Smooth muscle cell (in vitro differentiated cells): Measurements from ENCODE around the gene GLE1. TPM values are rescaled to one million over a fixed set of nuclear protein-coding genes. Genes with fewer than 3 reads are reported as not detected.
"Not testable (repeated sequence)": the region's sequence is repeated elsewhere in the genome, so short reads cannot be mapped to it uniquely, and the experiment has no call there.

Source experiments
- DNase-seq: peaks from one replicate; lab custom pipeline; 2025; ENCODE audit not compliant: unreplicated experiment; lab: John Stamatoyannopoulos, UW
- H2AFZ ChIP-seq: fragments of 200-600 bp; sonication (generic); 2 replicates; pipeline ENCODE4 v1.6.0; 2016; ENCODE audit warnings: antibody characterized with exemption, low read depth, mild to moderate bottlenecking
- H3F3A ChIP-seq: fragments of 200-600 bp; sonication (generic); 2 replicates; pipeline ENCODE4 v1.6.0; 2017; ENCODE audit warnings: antibody characterized with exemption, low read depth
- H3K27ac ChIP-seq: fragments of 200-600 bp; sonication (generic); 2 replicates; pipeline ENCODE4 v1.5.1; 2016; ENCODE audit warnings: low read depth, mild to moderate bottlenecking
- H3K27me3 ChIP-seq: fragments of 200-600 bp; sonication (generic); 2 replicates; pipeline ENCODE4 v1.6.1; 2016; ENCODE audit warnings: low read depth, mild to moderate bottlenecking
- H3K36me3 ChIP-seq: fragments of 200-600 bp; sonication (generic); 2 replicates; pipeline ENCODE4 v1.5.1; 2016; ENCODE audit warnings: low read depth
- H3K4me1 ChIP-seq: fragments of 200-600 bp; sonication (generic); 2 replicates; pipeline ENCODE4 v1.5.1; 2016; ENCODE audit warnings: low read depth
- H3K4me2 ChIP-seq: fragments of 200-600 bp; sonication (generic); 2 replicates; pipeline ENCODE4 v1.6.0; 2016; ENCODE audit warnings: mild to moderate bottlenecking
- H3K4me3 ChIP-seq: fragments of 200-600 bp; sonication (generic); 2 replicates; pipeline ENCODE4 v1.5.1; 2016; ENCODE audit warnings: mild to moderate bottlenecking
- H3K79me2 ChIP-seq: fragments of 200-600 bp; sonication (generic); 2 replicates; pipeline ENCODE4 v1.6.0; 2016; ENCODE audit warnings: low read depth, mild to moderate bottlenecking
- H3K9ac ChIP-seq: fragments of 200-600 bp; sonication (generic); 2 replicates; pipeline ENCODE4 v1.6.0; 2016; ENCODE audit warnings: low read depth
- H3K9me3 ChIP-seq: fragments of 200-600 bp; sonication (generic); replicated peaks from 2 replicates; pipeline ENCODE4 v1.5.1; 2016; ENCODE audit warnings: low read depth
- H4K20me1 ChIP-seq: fragments of 200-600 bp; sonication (generic); 2 replicates; pipeline ENCODE4 v1.6.0; 2016; ENCODE audit warnings: low read depth
- WGBS: methylation state at CpG from one replicate; pipeline ENCODE4 v1.1.7; 2016; ENCODE audit warnings: low lambda C conversion rate; 5-methylcytosine and 5-hydroxymethylcytosine counted together
- polyA plus RNA-seq: library from polyadenylated mRNA; unstranded; fragments of >200 nt; fragmentation: Nextera tagmentation; extraction: Ambion mirVana; gene quantifications from 2 replicates; pipeline ENCODE4 v1.2.1, GENCODE V29; 2016
- total RNA-seq: library from RNA; depleted of rRNA; stranded (reverse); fragments of >200 nt; gene quantifications from 2 replicates; pipeline ENCODE4 v1.2.3, GENCODE V29; 2014
- TF ChIP-seq, protein P1 (sequence below): fragments of 200-600 bp; sonication (generic); IDR thresholded peaks from 2 replicates; pipeline ENCODE4 v1.5.1; 2017; ENCODE audit warnings: borderline replicate concordance, mild to moderate bottlenecking, antibody characterized with exemption; ENCODE audit not compliant: insufficient read depth, poor library complexity, severe bottlenecking

Gene GLE1
- total and polyA plus RNA-seq, 2 experiments from 2014 or later: 11.8 to 14.1 TPM

DNA sequence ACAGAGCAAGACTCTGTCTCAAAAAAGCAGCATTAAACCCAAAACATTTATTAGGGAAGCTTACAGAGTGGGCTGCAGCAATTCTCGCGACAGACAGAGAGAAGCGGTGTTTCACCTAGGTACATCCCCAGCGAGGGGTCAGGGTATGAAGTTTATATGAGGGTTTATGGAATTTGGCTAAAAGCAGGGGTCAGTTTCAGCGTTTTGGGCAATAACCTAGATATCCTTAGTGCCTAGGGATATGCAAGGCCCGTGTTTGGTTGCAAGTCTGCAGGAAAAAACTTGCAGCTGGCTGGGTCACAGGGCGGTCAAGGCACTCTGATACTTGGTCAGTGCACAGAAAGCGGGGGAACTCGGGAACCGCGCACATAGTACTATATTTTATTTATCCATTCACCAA is 649 bp upstream of the GLE1 start:
- DNase-seq: no peak
- no peaks in the 10 kb centered on the region for H3K9me3 ChIP-seq
- H3F3A ChIP-seq: no peaks in the 10 kb centered on the region
- peak overlapping the region; percentile 89 for H3K4me2 ChIP-seq
- peaks cover 7% of the 10 kb centered on the region for H3K4me1 ChIP-seq
- no peak overlapping the region for H2AFZ ChIP-seq
- peak overlapping the region; percentile 71 for H3K4me3 ChIP-seq
- H3K79me2 ChIP-seq: peaks cover 18% of the 10 kb centered on the region
- no peaks in the 10 kb centered on the region for H3K36me3 ChIP-seq
- H3K27ac ChIP-seq: no peak overlapping the region
- TF ChIP-seq, protein P1, sequence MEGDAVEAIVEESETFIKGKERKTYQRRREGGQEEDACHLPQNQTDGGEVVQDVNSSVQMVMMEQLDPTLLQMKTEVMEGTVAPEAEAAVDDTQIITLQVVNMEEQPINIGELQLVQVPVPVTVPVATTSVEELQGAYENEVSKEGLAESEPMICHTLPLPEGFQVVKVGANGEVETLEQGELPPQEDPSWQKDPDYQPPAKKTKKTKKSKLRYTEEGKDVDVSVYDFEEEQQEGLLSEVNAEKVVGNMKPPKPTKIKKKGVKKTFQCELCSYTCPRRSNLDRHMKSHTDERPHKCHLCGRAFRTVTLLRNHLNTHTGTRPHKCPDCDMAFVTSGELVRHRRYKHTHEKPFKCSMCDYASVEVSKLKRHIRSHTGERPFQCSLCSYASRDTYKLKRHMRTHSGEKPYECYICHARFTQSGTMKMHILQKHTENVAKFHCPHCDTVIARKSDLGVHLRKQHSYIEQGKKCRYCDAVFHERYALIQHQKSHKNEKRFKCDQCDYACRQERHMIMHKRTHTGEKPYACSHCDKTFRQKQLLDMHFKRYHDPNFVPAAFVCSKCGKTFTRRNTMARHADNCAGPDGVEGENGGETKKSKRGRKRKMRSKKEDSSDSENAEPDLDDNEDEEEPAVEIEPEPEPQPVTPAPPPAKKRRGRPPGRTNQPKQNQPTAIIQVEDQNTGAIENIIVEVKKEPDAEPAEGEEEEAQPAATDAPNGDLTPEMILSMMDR: no peak
- WGBS: 66% methylated on average over 11 of the region's 11 CpGs
- no peak overlapping the region for H3K9ac ChIP-seq
- H4K20me1 ChIP-seq: peaks cover 4% of the 10 kb centered on the region
- H3K27me3 ChIP-seq: no peaks in the 10 kb centered on the region

DNA sequence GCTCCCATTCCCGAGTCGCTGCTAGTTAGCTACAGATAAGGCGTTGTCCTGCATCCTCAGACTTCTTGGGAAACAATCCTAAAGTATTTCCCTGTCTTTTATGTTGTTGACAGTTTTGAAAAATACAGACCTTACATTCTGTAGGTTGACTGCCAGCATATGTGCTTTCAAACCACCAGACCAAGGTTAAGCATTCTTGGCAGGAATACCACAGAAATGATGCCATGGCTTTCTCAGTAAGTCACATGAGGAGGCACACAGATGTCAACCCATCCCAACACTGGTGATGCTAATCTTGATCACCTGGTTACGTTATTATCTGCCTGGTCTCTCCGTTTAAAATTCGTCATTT is 871 bp downstream of the GLE1 start:
- no peak for DNase-seq

DNA sequence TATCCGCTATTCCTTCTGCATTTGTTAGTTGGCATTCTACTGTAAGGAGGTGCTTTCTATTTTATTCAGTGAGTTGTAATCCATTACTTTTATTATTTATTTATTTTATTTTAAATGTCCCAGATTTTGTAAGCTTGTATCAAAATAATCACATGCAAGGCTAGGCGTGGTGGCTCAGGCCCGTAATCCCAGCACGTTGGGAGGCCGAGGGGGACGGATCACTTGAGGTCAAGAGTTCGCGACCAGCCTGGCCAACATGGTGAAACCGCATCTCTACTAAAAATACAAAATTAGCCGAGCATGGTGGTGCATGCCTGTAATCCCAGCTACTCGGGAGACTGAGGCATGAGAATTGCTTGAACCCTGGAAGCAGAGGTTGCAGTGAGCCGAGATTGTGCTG is 1.4 kb downstream of the GLE1 start:
- not testable (repeated sequence) for H4K20me1 ChIP-seq, DNase-seq, H3F3A ChIP-seq, H3K27ac ChIP-seq, H3K9ac ChIP-seq, H2AFZ ChIP-seq, H3K4me1 ChIP-seq, H3K27me3 ChIP-seq, H3K9me3 ChIP-seq, H3K36me3 ChIP-seq
- H3K4me3 ChIP-seq: peak overlapping the region; percentile 71
- peak overlapping the region; percentile 89 for H3K4me2 ChIP-seq
- 95% methylated on average over 12 of the region's 12 CpGs for WGBS
- H3K79me2 ChIP-seq: peaks cover 18% of the 10 kb centered on the region

More for the DNA sequence above, 871 bp downstream of the GLE1 start:
- TF ChIP-seq, protein P1: no peak
- Histone ChIP-seq H3K27ac (no peak overlapping the region), H3K4me1 (peaks cover 7% of the 10 kb centered on the region), H2AFZ (no peak overlapping the region), H3K27me3 (no peaks in the 10 kb centered on the region), H3K4me3 (peak overlapping the region; percentile 71), H3K9ac (peak overlapping the region; percentile 82), H3K36me3 (no peaks in the 10 kb centered on the region), H3K79me2 (peaks cover 18% of the 10 kb centered on the region), H3K4me2 (peak overlapping the region; percentile 89), H3K9me3 (no peaks in the 10 kb centered on the region), H3F3A (no peaks in the 10 kb centered on the region), H4K20me1 (peaks cover 4% of the 10 kb centered on the region)
- WGBS: 40% methylated on average over 6 of the region's 6 CpGs

DNA sequence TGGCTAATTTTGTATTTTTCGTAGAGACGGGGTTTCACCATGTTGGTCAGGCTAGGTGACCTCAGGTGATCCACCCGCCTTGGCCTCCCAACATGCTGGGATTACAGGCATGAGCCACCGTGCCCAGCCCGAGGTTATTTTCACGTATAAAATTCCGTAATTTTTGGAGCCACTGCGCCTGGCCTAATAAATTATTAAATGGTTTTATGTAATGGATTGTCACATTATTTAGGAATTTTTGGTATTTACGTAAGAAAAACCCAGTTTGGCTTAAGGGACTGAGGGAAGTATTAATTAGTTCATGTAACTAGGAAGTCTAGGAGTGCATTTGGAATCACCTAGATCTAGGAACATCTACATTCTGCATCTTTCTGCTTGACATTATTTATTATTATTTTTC is 8.3 kb downstream of the GLE1 start:
- Histone ChIP-seq H3K4me3 (no peak overlapping the region), H3K27ac (no peak overlapping the region), H3K79me2 (no peaks in the 10 kb centered on the region), H3F3A (no peaks in the 10 kb centered on the region), H3K27me3 (no peaks in the 10 kb centered on the region), H2AFZ (no peak overlapping the region), H4K20me1 (peaks cover 4% of the 10 kb centered on the region), H3K36me3 (peaks cover 3% of the 10 kb centered on the region), H3K4me1 (no peaks in the 10 kb centered on the region), H3K9ac (no peak overlapping the region), H3K4me2 (no peak overlapping the region), H3K9me3 (no peaks in the 10 kb centered on the region)
- no peak for DNase-seq
- WGBS: 97% methylated on average over 9 of the region's 9 CpGs
- TF ChIP-seq, protein P1: no peak
